Endothelial cell of umbilical vein (primary cell): ENCODE measurements around the gene REXO2.

Experiments used
- CTCF ChIP-seq, 2 donors: IDR thresholded peaks; 1 replicate in 1 of 2; 2 replicates in 1 of 2; pipeline ENCODE4 v1.5.1; 2011; ENCODE audit warnings: low read length in 2 of 2, mild to moderate bottlenecking in 2 of 2, moderate library complexity in 2 of 2, control low read depth in 1 of 2, inconsistent platforms in 1 of 2, low read depth in 1 of 2; ENCODE audit not compliant: insufficient read depth in 1 of 2; ENCODE audit errors: extremely low read depth in 1 of 2
- JUN ChIP-seq: IDR thresholded peaks from 2 replicates; pipeline ENCODE4 v1.6.1; 2011; ENCODE audit warnings: borderline replicate concordance, low read depth; ENCODE audit not compliant: insufficient read length, insufficient read depth
- POLR2A ChIP-seq: IDR thresholded peaks from 2 replicates; pipeline ENCODE4 v1.6.1; 2012; ENCODE audit warnings: low read depth, mild to moderate bottlenecking, control low read depth, low read length

GRCh38 chr11:114472661-114473060 lies 33.4 kb downstream of the REXO2 start:
- TF ChIP-seq CTCF (IDR thresholded peaks at IDR 0.05; ENCODE audit: extremely low read depth in 1 of 2, insufficient read depth in 1 of 2, low read depth in 1 of 2, low read length in 2 of 2): no peak
- no peak for TF ChIP-seq POLR2A
- no peak for TF ChIP-seq JUN
